Mononuclear cell (primary cell): ENCODE measurements around the gene GALNT9. TPM values are rescaled to one million over a fixed set of nuclear protein-coding genes. Genes with fewer than 3 reads are reported as not detected.

ENCODE experiments used
- H3K27me3 ChIP-seq: 2 replicates; pipeline ENCODE4 v1.6.0; 2011; ENCODE audit warnings: low read length, control low read depth; ENCODE audit not compliant: insufficient read depth
- H3K4me1 ChIP-seq: 2 replicates; pipeline ENCODE4 v1.5.1; 2011; ENCODE audit warnings: mild to moderate bottlenecking, low read length, control low read depth; ENCODE audit not compliant: insufficient read depth
- H3K4me3 ChIP-seq: 2 replicates; pipeline ENCODE4 v1.5.1; 2011; ENCODE audit warnings: mild to moderate bottlenecking, low read length, moderate library complexity
- H3K9me3 ChIP-seq: 2 replicates; pipeline ENCODE4 v1.5.1; 2011; ENCODE audit warnings: low read depth, mild to moderate bottlenecking, control low read depth, low read length
- total RNA-seq: library from RNA; depleted of rRNA; stranded (reverse); fragments of >200 nt; gene quantifications from one replicate; pipeline ENCODE4 v1.2.3, GENCODE V29; 2012

Gene GALNT9
- total RNA-seq, 1 donor, result 0.63 TPM

DNA sequence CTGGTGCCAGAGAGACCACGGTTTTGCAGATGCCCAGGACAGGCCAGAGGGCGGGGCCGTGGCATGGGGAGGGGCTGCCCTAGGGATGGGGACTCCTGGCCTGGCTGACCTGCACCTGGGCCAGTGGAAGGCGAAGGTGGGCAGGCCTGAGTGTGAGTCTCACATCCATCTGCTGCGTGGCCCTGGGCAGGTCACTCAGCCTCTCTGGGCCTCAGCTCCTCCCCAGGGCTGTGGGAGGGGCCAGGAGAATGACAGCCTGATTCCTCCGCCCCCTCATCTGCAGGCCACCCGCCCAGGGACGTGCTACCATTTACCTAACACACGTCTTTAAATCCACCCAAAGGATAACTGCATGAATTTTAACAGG lies 90.9 kb downstream of the GALNT9 start:
- Histone ChIP-seq H3K4me1 (no peaks in the 10 kb centered on the region), H3K4me3 (no peak overlapping the region), H3K27me3 (no peaks in the 10 kb centered on the region), H3K9me3 (no peaks in the 10 kb centered on the region)

DNA sequence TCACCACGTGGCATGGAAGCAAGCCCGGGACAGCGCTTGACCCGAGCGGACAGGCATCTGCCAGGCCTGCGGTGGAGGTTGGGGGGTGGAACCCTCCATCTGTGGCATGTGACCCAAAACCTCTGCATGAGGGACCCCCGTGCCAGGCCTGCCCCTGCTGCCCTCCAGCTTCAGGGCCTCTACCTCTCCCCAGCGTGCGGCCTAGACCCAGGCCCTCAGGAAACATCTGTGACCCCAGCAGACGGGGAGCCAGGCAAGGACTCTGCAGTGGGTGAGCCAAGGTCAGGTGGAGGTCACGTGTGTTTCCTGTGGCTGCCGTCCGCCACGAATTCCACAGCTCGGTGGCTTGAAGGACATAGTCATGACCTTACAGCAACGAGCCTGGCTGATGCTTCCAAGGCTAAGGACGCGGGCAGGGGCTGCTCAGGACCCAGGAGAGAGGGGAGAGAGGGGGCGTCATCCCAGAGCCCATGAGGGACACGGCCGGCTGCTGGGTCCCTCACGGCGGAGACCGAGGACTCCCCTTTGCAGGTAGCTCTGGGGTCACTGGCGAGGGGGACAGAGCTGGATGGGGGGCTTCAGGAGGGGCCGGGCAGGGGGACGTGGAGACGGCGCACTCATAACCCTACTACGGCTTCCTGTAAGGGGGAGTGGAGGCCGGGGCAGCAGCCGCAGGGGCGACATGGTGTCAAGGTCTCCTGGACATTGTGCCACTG lies 91.5 kb downstream of the GALNT9 start:
- Histone ChIP-seq H3K9me3 (no peaks in the 10 kb centered on the region), H3K4me1 (no peaks in the 10 kb centered on the region), H3K4me3 (no peak overlapping the region), H3K27me3 (no peaks in the 10 kb centered on the region)

DNA sequence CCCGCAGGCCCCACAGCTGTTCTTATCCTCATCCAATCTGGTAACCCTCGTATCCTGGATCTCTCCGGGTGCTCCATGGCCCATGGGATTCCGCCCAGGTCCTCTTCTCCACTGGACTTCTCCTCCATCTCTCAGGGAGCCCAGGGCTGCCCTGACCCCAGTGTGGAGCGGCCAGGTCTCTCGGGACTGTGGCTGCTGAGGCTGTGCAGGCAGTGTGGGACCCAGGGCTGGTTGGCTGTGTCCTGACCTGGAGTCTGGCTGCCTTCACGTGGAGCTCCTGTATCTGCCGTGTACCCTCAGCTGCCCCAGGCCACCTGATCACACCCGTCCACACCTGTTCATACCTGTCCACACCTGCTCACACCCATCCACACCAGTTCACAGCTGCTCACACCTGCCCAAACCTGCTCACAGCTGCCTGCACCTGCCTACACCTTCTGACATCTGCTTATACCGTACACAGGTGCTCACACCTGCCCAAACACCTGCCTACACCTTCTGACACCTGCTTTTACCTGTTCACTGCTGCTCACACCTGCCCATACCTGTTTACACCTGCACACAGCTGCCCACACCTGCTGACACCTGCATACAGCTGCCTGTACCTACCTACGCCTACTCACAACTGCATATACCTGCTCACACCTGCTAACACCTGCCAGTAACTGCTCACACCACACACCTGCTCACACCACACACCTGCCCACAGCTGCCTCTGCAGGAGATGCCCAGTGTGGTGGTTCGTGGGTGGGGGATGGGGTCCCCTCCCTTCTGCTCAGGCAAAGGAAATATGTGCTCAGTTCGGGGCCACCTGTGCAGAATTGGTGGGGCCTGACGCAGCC lies 92.2 kb downstream of the GALNT9 start:
- no peak overlapping the region for H3K4me3 ChIP-seq
- no peaks in the 10 kb centered on the region for H3K27me3 ChIP-seq
- no peaks in the 10 kb centered on the region for H3K4me1 ChIP-seq
- no peaks in the 10 kb centered on the region for H3K9me3 ChIP-seq

DNA sequence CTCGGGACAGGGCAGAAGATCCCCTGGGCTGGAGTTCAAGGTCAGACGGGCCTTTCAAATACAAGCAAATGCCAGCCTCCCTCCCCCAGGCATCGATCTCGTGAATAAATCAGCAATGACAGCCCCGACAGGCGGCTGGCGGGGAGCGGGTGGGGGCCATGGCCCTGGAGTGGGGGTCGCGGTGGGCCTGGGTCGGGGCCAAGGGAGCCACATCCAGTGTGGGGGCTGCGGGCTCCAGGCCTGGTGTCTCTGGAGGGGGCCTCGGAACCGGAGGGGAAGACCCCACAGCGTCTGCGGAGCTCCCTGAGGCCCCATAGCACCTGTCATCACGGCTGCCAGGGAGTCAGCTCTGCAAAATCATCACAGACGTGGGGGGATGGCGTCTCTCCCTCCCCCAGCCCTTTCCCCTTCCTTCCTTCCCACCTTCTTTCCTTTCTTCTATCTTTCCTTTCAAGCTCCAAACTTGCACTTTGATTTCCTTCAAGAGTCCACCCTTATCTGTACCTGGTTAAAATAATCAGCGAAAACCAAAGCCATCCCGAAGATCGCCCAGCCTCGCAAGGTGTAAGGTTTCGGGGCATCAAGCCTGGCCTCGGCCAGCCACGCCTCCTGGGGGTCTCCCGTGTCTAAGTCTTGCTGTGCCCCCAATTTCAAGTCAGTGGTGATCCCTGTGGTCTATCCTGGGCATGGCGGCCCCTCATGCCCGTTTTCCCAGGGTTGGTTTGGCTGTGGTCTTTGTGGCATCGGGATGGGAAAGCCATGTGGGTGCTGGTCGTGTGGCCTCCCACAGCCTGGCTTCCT lies 93.1 kb downstream of the GALNT9 start:
- Histone ChIP-seq H3K27me3 (no peaks in the 10 kb centered on the region), H3K4me3 (no peak overlapping the region), H3K9me3 (no peaks in the 10 kb centered on the region), H3K4me1 (no peaks in the 10 kb centered on the region)

DNA sequence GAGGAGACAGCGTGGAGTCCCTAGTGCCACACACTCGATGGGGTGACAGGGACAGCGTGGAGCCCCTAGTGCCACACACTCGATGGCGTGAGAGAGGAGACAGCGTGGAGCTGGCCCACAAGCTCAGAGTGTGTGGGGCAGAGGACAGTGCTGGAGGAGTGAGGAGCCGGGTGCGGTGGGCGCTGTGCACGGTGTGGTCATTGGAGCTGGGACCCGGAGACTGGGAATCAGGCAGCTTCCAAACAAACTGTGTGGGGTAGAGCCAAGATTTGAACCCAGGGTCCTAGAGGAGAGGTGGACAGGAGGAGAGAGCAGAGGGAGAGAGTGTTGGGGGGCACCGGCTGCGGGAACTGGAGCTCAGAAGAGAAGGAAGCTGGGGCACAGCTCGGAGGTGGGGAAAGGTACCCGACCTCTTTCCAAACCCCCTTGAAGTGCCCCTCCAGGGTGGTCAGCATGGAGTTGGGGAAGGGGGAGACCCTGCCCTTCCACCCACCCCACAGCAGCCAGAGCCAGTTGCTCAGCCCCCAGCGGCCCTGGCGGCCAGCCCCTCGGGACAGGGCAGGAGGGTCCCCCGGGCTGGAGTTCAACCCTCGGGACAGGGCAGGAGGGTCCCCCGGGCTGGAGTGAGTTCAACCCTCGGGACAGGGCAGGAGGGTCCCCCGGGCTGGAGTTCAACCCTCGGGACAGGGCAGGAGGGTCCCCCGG lies 94.1 kb downstream of the GALNT9 start:
- Histone ChIP-seq H3K4me3 (no peak overlapping the region), H3K27me3 (no peaks in the 10 kb centered on the region), H3K4me1 (no peaks in the 10 kb centered on the region), H3K9me3 (no peaks in the 10 kb centered on the region)

DNA sequence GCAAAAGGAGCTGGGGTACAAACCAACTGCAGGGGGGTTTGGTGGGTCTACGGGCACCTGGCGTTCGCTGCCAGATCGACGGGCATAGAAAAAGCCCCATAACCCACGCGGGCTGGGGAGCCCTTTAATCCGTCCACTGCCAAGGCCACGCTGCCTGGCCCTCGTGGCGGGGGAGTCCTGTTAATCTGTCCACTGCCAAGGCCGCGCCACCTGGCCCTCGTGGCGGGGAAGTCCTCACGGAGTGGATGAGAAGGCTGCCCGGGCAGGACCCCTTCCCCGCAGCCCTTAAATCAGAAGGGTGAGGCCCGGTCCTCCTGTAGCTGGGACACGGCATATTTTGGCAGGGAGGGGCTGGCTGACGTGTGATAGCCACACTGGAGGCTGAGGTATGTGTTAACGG lies 99.0 kb downstream of the GALNT9 start:
- Histone ChIP-seq H3K4me1 (no peaks in the 10 kb centered on the region), H3K4me3 (no peak overlapping the region), H3K9me3 (no peaks in the 10 kb centered on the region), H3K27me3 (no peaks in the 10 kb centered on the region)

DNA sequence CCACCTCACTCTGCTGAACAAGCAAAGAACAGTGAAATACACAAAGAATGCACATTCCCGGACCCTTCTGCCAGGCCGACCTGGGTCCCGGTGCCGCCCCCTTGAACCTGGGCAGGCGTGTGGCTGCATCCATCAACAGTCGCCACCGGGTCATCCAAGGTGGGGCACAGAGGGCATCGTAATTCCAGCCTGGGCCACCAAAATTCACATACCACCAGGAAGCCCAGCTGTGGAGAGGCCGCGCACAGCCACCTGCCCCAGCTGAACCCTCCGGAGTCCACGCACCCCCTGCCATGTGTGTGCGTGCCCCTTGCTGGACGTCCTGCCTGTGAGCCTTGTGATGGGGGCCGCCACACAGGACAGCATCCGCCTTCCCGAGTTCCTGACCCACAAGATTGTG lies 99.5 kb downstream of the GALNT9 start:
- Histone ChIP-seq H3K4me1 (no peaks in the 10 kb centered on the region), H3K27me3 (no peaks in the 10 kb centered on the region), H3K4me3 (no peak overlapping the region), H3K9me3 (no peaks in the 10 kb centered on the region)

DNA sequence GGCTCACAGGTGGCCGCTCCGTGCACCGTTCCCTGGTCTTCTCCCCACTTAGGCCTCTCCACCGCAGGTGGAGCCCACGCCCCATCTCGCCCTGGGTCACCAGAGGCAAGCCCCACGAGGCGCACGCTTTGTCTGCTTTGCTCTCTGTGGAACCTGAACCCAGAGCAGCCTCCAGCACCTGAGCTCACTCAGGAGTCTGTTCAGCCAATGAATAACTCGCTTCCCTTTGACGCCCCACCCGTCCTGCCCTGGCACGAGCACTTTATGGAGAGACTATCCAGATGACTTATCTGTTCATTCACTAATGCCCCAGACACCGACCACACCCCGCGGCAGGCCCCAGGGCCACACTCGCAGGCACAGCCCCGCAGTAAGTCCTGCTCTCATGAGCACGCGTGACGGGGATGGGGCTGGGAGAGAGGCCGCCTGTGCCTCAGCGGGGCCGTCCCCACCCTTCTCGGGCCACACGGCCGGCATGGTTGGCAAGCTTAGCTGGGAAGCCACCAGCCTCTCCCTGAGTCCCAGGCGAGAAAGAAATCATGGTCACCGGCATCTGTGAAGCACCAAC lies 100.1 kb downstream of the GALNT9 start:
- Histone ChIP-seq H3K9me3 (no peaks in the 10 kb centered on the region), H3K4me1 (no peaks in the 10 kb centered on the region), H3K27me3 (no peaks in the 10 kb centered on the region), H3K4me3 (no peak overlapping the region)

DNA sequence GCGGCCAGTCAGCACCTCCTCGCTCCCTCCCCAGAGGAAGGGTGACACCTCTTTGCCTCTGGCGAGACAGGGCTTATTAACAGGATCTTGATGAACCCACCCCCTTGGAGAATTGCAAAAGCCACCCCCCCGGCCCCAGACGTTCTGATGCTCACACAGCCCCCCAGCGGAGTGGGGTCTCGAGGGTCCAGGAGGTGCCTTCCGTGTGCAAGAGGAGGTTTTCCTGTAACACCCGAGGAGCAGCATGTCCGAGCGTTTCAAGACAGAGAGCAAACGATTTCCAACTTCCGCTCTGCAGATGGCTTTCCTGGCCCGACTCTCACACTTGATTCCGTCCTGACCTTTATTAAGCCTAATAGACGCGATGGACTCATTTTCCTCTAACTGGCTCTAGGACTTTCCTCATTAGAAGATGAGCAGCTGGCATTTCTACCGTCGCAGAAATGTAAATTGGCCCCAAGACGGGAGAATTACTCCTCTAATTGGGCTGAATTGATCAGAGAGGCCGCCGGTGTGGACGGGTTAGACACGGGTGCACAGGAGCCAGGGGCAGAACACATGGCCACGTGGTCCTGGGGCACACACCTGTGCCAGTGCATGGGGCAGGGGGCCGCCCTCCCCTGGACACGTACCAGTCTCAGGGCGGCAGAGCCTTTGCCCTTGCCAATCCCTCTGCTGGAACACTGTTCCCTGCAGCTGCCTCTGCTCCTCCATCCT lies 100.8 kb downstream of the GALNT9 start:
- Histone ChIP-seq H3K4me1 (no peaks in the 10 kb centered on the region), H3K9me3 (no peaks in the 10 kb centered on the region), H3K27me3 (no peaks in the 10 kb centered on the region), H3K4me3 (no peak overlapping the region)

DNA sequence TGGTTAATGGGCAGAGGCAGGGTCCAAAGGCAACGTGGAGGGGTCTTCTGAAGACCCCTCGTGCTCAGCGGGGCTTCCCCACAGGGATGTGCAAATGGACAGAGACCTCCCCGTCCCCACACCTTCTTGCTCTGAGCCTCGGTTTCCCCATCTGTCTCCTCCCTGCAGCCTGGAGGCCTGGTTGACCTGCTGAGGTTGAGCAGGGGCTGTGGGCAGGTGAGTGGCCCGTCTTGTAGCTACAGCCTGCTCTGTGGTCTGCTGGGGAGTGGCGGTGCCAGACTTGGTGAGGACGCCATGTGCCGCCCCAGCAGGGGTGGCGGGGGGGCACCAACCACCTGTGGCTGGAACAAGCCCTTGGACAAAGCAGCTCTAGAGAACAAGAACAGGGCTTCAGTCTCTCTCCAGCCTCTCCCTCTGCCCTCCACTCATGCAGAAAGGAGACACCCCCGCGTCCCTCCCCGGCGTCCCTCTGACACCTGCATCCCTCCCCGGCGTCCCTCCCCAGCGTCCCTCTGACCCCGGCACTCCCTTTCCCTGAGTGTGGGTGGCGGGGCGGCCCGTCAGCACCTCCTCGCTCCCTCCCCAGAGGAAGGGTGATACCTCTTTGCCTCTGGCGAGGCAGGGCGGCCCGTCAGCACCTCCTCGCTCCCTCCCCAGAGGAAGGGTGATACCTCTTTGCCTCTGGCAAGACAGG lies 101.5 kb downstream of the GALNT9 start:
- Histone ChIP-seq H3K9me3 (no peaks in the 10 kb centered on the region), H3K4me1 (no peaks in the 10 kb centered on the region), H3K4me3 (no peak overlapping the region), H3K27me3 (no peaks in the 10 kb centered on the region)

DNA sequence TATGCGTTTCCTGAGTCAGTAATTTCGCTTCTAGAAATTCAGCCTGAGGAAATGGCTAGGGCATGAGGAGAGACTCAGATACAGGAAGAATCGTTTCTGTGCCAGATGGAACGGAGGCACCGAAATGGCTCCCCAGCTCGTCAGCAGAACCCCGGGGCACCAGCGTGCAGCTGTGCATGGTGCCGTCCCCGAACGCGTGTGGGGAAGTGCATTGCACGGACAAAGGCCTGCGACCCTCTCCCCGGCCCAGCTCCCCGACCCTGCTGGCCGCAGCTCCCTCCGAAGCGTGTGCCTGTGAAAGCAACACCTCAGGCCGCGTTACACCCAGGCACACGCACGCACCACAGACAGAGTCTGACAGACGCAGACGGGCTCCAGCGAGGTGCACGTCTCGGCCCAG lies 102.3 kb downstream of the GALNT9 start:
- peaks cover 8% of the 10 kb centered on the region for H3K4me1 ChIP-seq
- no peaks in the 10 kb centered on the region for H3K9me3 ChIP-seq
- H3K4me3 ChIP-seq, result no peak overlapping the region
- no peaks in the 10 kb centered on the region for H3K27me3 ChIP-seq

DNA sequence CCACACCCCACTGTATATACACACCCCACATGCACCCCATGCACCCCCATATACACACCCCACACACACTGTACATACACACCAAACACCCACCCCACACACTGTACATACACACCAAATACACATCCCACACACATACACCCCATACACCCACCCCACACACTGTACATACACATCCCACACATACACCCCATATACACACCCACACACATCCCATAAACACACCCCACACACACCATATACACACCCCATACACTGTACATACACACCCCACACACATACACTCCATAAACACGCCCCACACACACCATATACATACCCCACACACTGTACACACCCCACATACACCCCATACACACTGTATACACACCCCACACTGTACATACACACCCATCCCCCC lies 102.8 kb downstream of the GALNT9 start:
- Histone ChIP-seq H3K9me3 (no peaks in the 10 kb centered on the region), H3K4me1 (peaks cover 9% of the 10 kb centered on the region), H3K4me3 (no peak overlapping the region), H3K27me3 (no peaks in the 10 kb centered on the region)

DNA sequence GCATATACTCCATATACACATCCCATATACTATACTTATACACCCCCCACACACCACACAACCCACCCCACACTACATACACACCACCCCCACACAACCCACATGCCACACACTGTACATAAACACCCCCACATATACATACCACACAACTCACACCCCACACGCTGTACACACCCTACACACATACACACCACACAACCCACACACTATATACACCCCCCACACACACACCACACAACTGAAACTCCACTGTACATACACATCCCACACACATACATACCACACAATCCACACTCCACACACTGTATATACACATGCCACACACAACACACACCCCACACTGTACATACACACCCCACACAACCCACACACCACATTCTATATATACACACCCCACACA lies 104.2 kb downstream of the GALNT9 start:
- Histone ChIP-seq H3K4me3 (no peak overlapping the region), H3K9me3 (no peaks in the 10 kb centered on the region), H3K27me3 (no peaks in the 10 kb centered on the region), H3K4me1 (peaks cover 9% of the 10 kb centered on the region)

DNA sequence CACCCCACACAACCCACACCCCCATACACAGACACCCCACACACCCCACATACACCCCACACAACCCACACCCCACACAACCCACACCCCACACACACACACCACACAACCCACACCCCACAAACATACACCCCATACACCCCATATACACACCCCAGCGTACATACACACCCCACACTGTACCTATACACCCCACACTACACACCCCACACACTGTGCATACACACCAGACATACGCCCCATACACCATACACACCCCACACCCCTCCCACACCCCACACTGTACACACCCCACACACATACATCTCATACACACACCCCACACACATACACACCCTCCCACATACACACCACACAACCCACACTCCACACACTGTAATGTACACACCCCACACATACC lies 104.9 kb downstream of the GALNT9 start:
- H3K4me3 ChIP-seq, result no peak overlapping the region
- H3K27me3 ChIP-seq, result no peaks in the 10 kb centered on the region
- H3K9me3 ChIP-seq, result no peaks in the 10 kb centered on the region
- H3K4me1 ChIP-seq, result peaks cover 9% of the 10 kb centered on the region
